ENCODE results near the gene EXOSC10.

The EXOSC10 gene

DNA sequence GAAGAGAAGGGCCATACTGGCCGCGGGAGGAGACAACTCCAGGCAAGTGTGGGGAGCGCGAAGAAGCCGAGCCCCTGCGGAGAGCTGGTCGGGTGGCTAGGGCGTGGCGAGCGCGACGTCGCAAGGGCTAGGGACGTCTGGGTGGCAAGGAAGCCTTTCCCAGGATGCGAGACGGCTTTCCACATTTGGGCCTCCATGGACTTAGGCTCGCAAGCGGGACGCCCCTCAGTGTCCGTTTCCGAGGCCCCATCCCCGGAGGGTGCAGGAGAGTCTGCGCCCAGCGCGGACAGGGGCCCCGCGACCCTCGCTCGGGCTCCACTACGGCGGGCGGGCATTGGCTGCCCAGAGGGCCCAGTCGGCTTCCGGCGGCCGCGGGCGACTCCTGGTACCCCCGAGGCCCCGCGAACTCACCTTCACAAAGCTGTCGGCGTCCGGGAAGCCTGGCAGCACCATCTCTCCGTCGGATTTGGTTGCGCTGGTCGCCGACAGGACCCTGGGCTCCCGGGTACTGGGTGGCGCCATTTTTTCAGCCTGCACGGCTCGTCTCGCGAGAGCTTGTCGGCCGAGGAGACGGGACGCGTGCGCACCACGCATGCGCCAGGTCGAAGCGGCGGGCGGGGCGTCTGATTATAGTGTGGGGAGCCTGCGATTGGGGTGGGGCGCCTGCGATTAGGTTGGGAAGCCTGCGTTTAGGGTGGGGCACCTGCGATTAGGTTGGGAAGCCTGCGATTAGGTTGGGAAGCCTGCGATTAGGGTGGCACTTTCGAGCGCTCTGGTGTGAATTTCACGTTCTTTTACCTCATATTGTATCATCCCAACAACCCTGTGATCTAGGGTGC, at the start of gene EXOSC10:
Gene EXOSC10, minus strand, starts transcription at position 560 of the 839 bp plus-strand sequence. Its CDS starts 38 bp downstream, at position 522.
- peak; percentile 95 to 96 for DNase-seq (ENCODE audit: low read depth in 2 of 2)

GRCh38 chr1:11147197-11147770, 47.6 kb upstream of the EXOSC10 start:
- DNase-seq (ENCODE audit: low read depth in 2 of 2) = no peak

DNA sequence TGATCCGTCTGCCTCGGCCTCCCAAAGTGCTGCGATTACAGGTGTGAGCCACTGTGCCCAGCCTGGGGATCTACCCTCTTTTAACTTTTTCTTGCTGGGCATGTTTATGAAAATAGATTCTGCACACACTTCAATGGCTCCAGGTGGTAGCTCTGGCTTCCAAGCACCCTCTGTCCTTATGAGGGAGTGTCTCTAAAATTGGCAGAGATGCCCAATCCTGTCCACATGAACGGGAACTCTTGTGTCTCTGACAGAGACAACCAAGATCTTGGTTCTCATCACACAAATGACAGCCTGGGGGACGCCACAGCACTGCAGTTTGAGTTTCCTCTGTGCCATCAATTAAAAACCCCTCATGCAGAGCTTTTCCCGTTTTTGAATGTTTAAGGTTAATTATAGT, 46.1 kb upstream of the EXOSC10 start:
- DNase-seq (ENCODE audit: low read depth in 2 of 2) = no peak

- no peak for DNase-seq (ENCODE audit: low read depth in 2 of 2)
Measured at GRCh38 chr1:11144570-11145256, 45.0 kb upstream of the EXOSC10 start.

DNA sequence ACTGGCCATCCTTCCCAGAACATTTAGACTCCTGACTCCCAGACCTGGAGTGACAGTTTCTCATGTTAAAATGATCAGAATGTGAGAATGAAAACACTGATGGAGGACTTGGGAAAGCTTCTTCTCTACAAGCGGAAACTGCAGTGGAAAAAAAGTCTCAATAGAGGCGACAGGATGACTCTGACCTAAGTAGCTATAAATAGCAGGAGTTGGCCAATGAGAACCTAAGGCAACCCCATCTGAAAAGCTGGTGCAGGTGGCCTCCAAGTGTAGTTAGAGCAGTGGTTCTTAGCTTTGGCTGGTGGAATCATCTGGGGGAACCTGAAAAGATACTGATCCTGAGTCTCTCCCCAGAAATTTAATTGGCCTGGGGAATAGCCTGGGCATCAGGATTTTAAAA, 44.2 kb upstream of the EXOSC10 start:
- no peak for DNase-seq (ENCODE audit: low read depth in 2 of 2)

- DNase-seq (ENCODE audit: low read depth in 2 of 2) = no peak
Measured at GRCh38 chr1:11143401-11143800, 43.7 kb upstream of the EXOSC10 start.

GRCh38 chr1:11142618-11143391, 43.1 kb upstream of the EXOSC10 start:
- no peak for DNase-seq (ENCODE audit: low read depth in 2 of 2)

GRCh38 chr1:11138952-11139351, 39.3 kb upstream of the EXOSC10 start:
- DNase-seq (ENCODE audit: low read depth in 2 of 2) = no peak

GRCh38 chr1:11138029-11138428, 38.4 kb upstream of the EXOSC10 start:
- no peak for DNase-seq (ENCODE audit: low read depth in 2 of 2)

- no peak for DNase-seq (ENCODE audit: low read depth in 2 of 2)
Measured at GRCh38 chr1:11134898-11135266, 35.2 kb upstream of the EXOSC10 start.

- no peak for DNase-seq (ENCODE audit: low read depth in 2 of 2)
Measured at GRCh38 chr1:11134251-11134897, 34.7 kb upstream of the EXOSC10 start.

DNA sequence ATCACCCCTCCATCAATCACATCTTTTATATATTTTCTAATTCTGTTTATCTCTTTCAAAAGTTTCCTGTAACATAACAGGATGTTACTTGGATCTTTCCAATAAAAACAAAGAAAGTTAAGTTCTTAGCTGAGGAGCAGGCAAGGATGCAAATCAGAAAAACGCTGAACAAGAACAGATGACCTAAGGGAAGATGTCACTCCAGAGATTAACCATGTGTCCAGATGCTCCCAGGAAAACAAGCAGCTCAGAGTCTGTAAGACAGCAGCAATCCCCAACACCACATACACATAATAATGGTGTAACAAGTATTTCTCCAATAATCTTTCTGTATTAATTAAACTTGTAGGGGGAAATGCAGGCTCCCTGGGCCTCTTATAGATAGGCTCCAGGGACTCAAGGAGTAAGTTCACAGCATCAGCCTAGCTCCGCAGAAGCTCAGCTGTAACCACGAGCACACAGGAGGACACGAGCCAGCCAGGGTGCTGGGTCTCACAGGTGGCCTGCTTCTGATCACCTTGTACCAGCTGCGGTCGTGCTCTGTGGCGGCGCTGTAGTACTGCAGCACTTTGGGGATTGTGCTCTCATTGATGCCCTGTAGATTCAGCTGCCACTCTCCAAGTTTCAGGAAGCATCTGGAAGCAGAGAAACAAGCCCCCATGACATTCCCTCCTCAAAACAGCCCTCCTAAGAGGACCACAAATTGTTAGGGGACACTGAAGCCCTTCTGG, 33.1 kb upstream of the EXOSC10 start:
- DNase-seq (ENCODE audit: low read depth in 2 of 2) = no peak

DNA sequence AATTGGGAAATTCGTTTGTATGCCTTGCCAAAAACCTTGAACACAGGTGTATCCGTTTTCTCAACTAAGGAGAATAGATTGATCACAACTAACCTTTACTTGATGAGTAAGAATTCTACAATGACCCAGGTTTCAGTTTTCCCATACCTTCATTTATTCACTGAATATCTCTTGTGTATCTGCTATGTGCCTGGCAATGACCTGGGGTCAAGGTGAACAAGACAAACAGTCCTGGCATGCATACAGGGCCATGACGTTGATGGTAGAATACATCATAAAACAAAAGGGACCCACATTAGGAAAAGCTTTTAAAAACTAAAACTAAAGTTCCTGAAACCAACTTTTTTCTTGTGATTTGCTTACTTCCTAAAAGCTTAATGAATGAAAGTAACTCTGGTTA, 32.1 kb upstream of the EXOSC10 start:
- DNase-seq (ENCODE audit: low read depth in 2 of 2) = no peak

- DNase-seq (ENCODE audit: low read depth in 2 of 2) = no peak
Measured at GRCh38 chr1:11130406-11130805, 30.7 kb upstream of the EXOSC10 start.

DNA sequence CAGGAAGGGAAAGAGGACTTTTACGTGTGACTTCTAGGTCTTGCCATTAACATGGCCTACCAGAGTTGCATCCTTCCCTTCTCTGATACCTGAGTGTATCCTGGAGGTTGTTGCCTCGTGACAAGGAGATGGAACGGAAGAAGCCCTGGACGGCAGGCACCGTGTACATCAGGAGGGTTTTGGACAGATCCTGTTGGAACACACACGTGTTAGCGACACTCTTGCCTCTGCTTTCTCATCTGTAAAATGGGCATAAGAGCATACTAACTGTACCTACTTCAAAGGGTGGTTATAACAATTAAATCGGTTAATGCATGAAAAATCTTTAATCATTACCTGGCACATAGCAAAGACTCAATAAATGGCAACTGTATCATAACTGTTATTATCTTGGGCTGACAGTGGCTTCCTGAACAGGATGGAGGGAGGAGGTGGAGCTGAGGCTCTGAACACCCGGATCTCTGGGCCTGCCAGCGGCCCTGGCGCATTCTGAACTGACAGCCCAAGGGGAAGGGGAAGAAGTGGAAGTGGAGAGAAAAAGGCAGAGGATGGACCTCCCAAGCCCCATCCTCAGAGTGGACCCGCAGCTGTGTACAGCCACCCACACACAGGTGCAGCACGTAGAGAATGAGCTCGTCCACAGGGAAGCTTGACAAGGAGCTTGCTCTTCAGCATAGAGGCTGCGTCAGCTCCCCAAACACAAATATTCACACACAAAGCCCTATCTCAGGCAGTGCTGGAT, 30.2 kb upstream of the EXOSC10 start:
- DNase-seq (ENCODE audit: low read depth in 2 of 2) = no peak

- DNase-seq (ENCODE audit: low read depth in 2 of 2) = no peak
Measured at GRCh38 chr1:11126569-11126968, 26.9 kb upstream of the EXOSC10 start.

DNA sequence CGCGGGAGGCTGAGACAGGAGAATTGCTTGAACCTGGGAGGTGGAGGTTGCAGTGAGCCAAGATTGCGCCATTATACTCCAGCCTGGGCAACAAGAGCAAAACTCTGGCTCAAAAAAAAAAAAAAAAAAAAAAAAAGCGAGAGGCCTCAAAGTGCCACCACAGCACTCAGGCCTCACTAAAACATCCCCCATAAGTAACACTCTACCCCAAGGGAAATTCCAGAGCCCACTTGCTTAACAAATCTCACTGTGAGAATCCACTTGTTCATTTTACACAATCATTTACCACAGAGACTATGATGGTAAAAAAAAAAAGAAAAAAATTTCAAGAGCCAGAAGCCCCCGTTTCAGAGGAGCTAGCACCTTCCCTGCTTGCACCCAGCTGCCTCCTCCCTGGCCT, 26.3 kb upstream of the EXOSC10 start:
- no peak for DNase-seq (ENCODE audit: low read depth in 2 of 2)

DNA sequence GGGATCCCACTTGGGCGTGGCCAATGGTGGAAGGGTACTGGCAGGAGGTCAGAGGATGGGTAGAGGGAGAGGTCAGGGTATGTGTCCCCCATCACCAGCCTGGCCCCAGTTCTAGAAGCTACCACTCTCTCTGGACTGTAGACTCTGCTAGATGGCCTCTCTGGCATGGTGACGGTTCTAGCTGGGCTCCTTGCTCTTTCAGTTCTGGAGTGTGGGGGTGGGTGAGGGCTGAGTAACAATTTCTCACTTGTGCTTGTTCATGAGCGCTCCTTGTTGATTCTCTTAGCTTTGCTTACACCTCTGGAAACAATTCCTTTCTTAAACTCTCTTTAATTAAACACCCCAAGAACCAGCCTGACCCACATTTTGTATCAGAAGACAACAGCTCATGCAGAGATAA, 25.3 kb upstream of the EXOSC10 start:
- no peak for DNase-seq (ENCODE audit: low read depth in 2 of 2)

- DNase-seq (ENCODE audit: low read depth in 2 of 2) = no peak
Measured at GRCh38 chr1:11116318-11116717, 16.6 kb upstream of the EXOSC10 start.

- no peak for DNase-seq (ENCODE audit: low read depth in 2 of 2)
Measured at GRCh38 chr1:11114966-11115365, 15.3 kb upstream of the EXOSC10 start.

Measured in stimulated activated CD4-positive, alpha-beta T cell treated with anti-CD3 and anti-CD28 coated beads, Interleukin-1b, Interleukin-23, amount 100 ng/mL, for 4 hours (primary cell).